Neural progenitor cell (in vitro differentiated cells): ENCODE measurements around the gene P4HA1.

Source experiments
- CTCF ChIP-seq: fragments of 200-600 bp; sonication (generic); IDR thresholded peaks from 2 replicates; pipeline ENCODE4 v1.5.1; 2017; ENCODE audit warnings: antibody characterized with exemption, mild to moderate bottlenecking
- EZH2 ChIP-seq: fragments of 200-600 bp; sonication (generic); IDR thresholded peaks from 2 replicates; pipeline ENCODE4 v1.6.1; 2017; ENCODE audit warnings: antibody characterized with exemption, mild to moderate bottlenecking, moderate library complexity
- EZH2phosphoT487 ChIP-seq: fragments of 200-600 bp; sonication (generic); IDR thresholded peaks from 2 replicates; pipeline ENCODE4 v1.6.1; 2017; ENCODE audit warnings: antibody characterized with exemption

- TF ChIP-seq EZH2 (no peak), CTCF (no peak), EZH2phosphoT487 (no peak)
Observed at GRCh38 chr10:73044378-73045285, 52.0 kb downstream of the P4HA1 start.
